Eye (tissue), 1 donor: ENCODE measurements around the gene RPS6KC1.
A peak's percentile ranks its signal among the peaks of the same experiment; 100 is the strongest.
"Not testable (repeated sequence)": the region's sequence is repeated elsewhere in the genome, so short reads cannot be mapped to it uniquely, and the experiment has no call there.

Experiments
- DNase-seq: peaks from one replicate; pipeline ENCODE4 v3.0.0-alpha.2; 2015

The RPS6KC1 gene

GRCh38 chr1:213051127-213051880, at the start of gene RPS6KC1:
RPS6KC1 (plus strand) TSS chr1:213051241; CDS start chr1:213051405, 164 bp downstream.
- peak; percentile 92 for DNase-seq

GRCh38 chr1:213003256-213003655, 47.8 kb upstream of the RPS6KC1 start:
- DNase-seq: no peak

GRCh38 chr1:213008564-213008963, 42.5 kb upstream of the RPS6KC1 start:
- no peak for DNase-seq

- DNase-seq: no peak
These were observed 36.4 kb upstream of the RPS6KC1 start for GRCh38 chr1:213014642-213015041.

- DNase-seq: peak; percentile 99
These were observed 35.7 kb upstream of the RPS6KC1 start, which contains the start of gene ANGEL2 for GRCh38 chr1:213015099-213016050. ANGEL2 (minus strand) TSS chr1:213015867; CDS start chr1:213015671, 196 bp downstream.

- no peak for DNase-seq
These were observed 33.4 kb upstream of the RPS6KC1 start for GRCh38 chr1:213017447-213018273.

GRCh38 chr1:213019450-213019849, 31.6 kb upstream of the RPS6KC1 start:
- no peak for DNase-seq

GRCh38 chr1:213020016-213020415, 31.0 kb upstream of the RPS6KC1 start:
- DNase-seq: no peak

- DNase-seq: not testable (repeated sequence)
These were observed 24.0 kb upstream of the RPS6KC1 start for GRCh38 chr1:213027024-213027423.

GRCh38 chr1:213032651-213033050, 18.4 kb upstream of the RPS6KC1 start:
- DNase-seq: no peak

GRCh38 chr1:213034713-213035112, 16.3 kb upstream of the RPS6KC1 start:
- no peak for DNase-seq

GRCh38 chr1:213035573-213035972, 15.5 kb upstream of the RPS6KC1 start:
- DNase-seq: no peak

- no peak for DNase-seq
These were observed 9.6 kb upstream of the RPS6KC1 start for GRCh38 chr1:213041443-213041842.

GRCh38 chr1:213045321-213046226, 5.5 kb upstream of the RPS6KC1 start:
- DNase-seq: not testable (repeated sequence)

GRCh38 chr1:213049232-213049631, 1.8 kb upstream of the RPS6KC1 start:
- no peak for DNase-seq

- DNase-seq: no peak
These were observed 305 bp upstream of the RPS6KC1 start for GRCh38 chr1:213050745-213051126.

GRCh38 chr1:213051881-213052202, 801 bp downstream of the RPS6KC1 start:
- DNase-seq: no peak

GRCh38 chr1:213053455-213053854, 2.4 kb downstream of the RPS6KC1 start:
- no peak for DNase-seq

- DNase-seq: no peak
These were observed 3.1 kb downstream of the RPS6KC1 start for GRCh38 chr1:213054142-213054541.

- no peak for DNase-seq
These were observed 3.9 kb downstream of the RPS6KC1 start for GRCh38 chr1:213054733-213055591.

- DNase-seq: no peak
These were observed 4.7 kb downstream of the RPS6KC1 start for GRCh38 chr1:213055767-213056166.
